HG02571 (cell line): Measurements from ENCODE around the gene TSC22D3.
A peak's percentile ranks its signal among the peaks of the same experiment; 100 is the strongest.
"Not testable (repeated sequence)": the region's sequence is repeated elsewhere in the genome, so short reads cannot be mapped to it uniquely, and the experiment has no call there.

Source experiments
- ATAC-seq: cut with Tn5 transposase; IDR thresholded peaks from one replicate; pipeline ENCODE4 v1.9.1; 2021; ENCODE audit warnings: mild to moderate bottlenecking, moderate library complexity; ENCODE audit not compliant: unreplicated experiment

TSC22D3 gene

GRCh38 chrX:107713203-107713542 lies 62.4 kb downstream of the TSC22D3 start:
- ATAC-seq, result no peak

- no peak for ATAC-seq
These were observed 63.1 kb downstream of the TSC22D3 start for GRCh38 chrX:107712231-107713202.

- no peak for ATAC-seq
These were observed 63.9 kb downstream of the TSC22D3 start for GRCh38 chrX:107711521-107712181.

- ATAC-seq, result peak; percentile 94
These were observed 64.8 kb downstream of the TSC22D3 start for GRCh38 chrX:107710617-107711391.

GRCh38 chrX:107709266-107709806 lies 66.3 kb downstream of the TSC22D3 start:
- no peak for ATAC-seq

- no peak for ATAC-seq
These were observed 66.8 kb downstream of the TSC22D3 start for GRCh38 chrX:107708762-107709161.

- no peak for ATAC-seq
These were observed 67.7 kb downstream of the TSC22D3 start for GRCh38 chrX:107707866-107708265.

- ATAC-seq, result no peak
These were observed 69.3 kb downstream of the TSC22D3 start for GRCh38 chrX:107706309-107706708.

- no peak for ATAC-seq
These were observed 71.0 kb downstream of the TSC22D3 start for GRCh38 chrX:107704587-107704986.

GRCh38 chrX:107704181-107704580 lies 71.4 kb downstream of the TSC22D3 start:
- ATAC-seq, result no peak

GRCh38 chrX:107701493-107702121 lies 74.0 kb downstream of the TSC22D3 start:
- peak; percentile 52 for ATAC-seq

- ATAC-seq, result no peak
These were observed 74.8 kb downstream of the TSC22D3 start for GRCh38 chrX:107700790-107701189.

GRCh38 chrX:107700317-107700774 lies 75.2 kb downstream of the TSC22D3 start:
- no peak for ATAC-seq

- no peak for ATAC-seq
These were observed 76.0 kb downstream of the TSC22D3 start for GRCh38 chrX:107699616-107700015.

- ATAC-seq, result no peak
These were observed 84.6 kb downstream of the TSC22D3 start for GRCh38 chrX:107691024-107691448.

GRCh38 chrX:107687445-107687844 lies 88.1 kb downstream of the TSC22D3 start:
- no peak for ATAC-seq

- ATAC-seq, result no peak
These were observed 88.8 kb downstream of the TSC22D3 start for GRCh38 chrX:107686792-107687191.

GRCh38 chrX:107686026-107686425 lies 89.6 kb downstream of the TSC22D3 start:
- no peak for ATAC-seq

GRCh38 chrX:107685586-107685985 lies 90.0 kb downstream of the TSC22D3 start:
- not testable (repeated sequence) for ATAC-seq

GRCh38 chrX:107684956-107685385 lies 90.6 kb downstream of the TSC22D3 start:
- ATAC-seq, result no peak
